Hypothalamus (tissue), 51 donors: ENCODE results near the gene MCRS1.

Experiments
- DNase-seq, 51 donors: peaks; one replicate each; lab custom pipeline; 2025; lab: John Stamatoyannopoulos, UW

MCRS1 gene

DNA sequence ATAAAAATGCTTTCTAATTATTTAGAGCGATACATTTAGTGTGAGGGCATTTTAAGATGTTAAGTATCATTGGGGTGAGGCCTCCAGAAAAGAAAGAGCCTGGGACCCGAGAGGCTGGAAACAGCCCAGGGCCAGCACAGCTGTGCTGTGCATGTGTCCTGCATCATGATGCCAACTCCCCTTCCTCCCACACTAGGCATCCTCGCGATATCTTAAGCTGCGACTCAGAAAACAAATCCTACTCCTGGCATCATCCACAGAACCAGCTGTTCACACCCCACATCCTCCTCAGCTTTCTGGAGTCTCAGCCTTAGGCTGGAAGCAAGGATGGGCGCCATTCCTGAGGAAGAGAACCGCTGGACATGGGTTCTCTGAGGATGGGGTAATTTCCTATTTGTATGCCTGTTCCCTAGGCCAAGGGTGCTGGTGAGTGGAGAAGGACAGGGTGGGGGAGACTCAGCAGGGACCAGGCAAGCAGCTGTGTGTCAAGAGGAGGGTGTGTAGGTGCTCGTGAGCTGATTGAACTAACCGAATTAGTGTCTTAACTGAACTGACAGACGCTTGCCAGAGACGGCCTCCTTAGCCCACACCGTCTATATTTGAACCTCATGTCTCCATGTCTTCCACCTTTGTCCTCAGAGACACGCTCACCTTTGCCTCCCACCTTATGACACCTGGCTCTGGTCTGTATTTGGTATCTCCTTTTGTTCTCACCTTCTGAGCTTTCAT is 15.6 kb upstream of the MCRS1 start:
- DNase-seq: peak in 14 of 51 donors; percentile 5 to 46 (median 18)

GRCh38 chr12:49582850-49583249 is 14.9 kb upstream of the MCRS1 start:
- no peak for DNase-seq

- no peak for DNase-seq
These were observed 14.3 kb upstream of the MCRS1 start for GRCh38 chr12:49582201-49582600.

GRCh38 chr12:49580572-49581535 is 12.9 kb upstream of the MCRS1 start:
- DNase-seq: peak in 45 of 51 donors; percentile 7 to 82 (median 49)

- DNase-seq: no peak
These were observed 10.7 kb upstream of the MCRS1 start for GRCh38 chr12:49578471-49579112.

GRCh38 chr12:49577589-49578315 is 9.8 kb upstream of the MCRS1 start:
- no peak for DNase-seq

- DNase-seq: peak in 1 of 51 donors; percentile 52
These were observed 660 bp upstream of the MCRS1 start for GRCh38 chr12:49568442-49569162.

- DNase-seq: peak in 1 of 51 donors; percentile 55
These were observed 686 bp downstream of the MCRS1 start for GRCh38 chr12:49567302-49567610.

DNA sequence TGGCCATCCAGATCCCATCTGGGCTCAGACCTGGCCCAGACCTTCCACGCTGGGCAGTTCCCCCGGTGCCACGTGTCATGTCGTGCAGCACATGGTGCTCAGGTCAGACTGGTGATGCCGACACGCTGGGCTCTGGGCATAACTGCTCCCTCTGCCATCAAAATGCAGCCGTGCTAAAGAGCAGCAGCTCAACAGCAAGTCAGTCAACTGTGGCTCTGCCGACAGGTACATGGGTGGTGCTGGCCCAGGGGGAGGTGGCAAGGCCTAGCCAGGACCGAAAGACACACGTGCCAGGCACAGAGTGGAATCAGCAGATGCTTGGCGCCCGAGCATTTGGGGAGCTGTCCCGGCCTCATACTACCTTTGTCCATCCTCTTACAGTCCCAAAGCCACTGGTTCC is 1.6 kb downstream of the MCRS1 start:
- no peak for DNase-seq

DNA sequence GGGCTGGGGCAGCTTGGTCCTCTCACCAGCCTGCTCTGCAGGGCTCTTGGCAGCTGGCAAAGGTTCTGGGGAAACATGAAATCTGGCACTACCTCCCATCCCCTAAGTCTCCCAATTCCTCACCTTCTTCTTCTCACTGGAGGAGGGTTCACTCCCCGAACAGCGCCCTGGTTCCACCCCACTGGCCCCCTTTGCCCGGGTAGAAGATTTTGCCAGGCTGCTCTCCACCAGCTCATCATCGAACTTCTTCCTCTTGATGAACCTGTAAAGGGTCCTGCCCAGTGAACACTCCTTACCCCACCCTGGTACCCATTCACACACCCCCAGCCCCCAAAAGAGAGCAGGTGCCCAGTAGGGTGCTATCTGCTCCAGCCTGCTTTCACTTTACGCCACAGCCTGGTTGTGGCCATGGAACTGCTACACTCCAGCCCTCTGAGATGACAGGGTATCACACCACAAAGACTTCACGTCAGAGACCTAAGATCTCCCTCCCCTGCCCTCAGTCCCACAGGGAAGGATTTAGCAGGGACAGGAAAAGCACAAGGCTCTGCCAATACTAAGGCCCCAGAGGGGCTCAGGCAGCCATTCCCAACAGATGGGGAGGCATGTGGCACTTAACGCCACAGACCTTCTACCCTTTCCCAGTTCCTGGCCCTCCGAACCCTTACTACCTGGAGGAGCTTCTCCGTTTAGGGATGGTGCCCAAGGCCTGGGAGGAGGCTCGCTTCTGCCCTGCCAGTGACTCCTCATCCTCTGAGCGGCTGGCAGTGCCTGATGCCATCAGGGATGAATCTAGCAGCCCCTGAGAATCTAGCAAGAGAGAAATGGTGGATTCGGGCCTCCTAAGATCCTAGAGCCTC is 2.3 kb downstream of the MCRS1 start:
- no peak for DNase-seq

DNA sequence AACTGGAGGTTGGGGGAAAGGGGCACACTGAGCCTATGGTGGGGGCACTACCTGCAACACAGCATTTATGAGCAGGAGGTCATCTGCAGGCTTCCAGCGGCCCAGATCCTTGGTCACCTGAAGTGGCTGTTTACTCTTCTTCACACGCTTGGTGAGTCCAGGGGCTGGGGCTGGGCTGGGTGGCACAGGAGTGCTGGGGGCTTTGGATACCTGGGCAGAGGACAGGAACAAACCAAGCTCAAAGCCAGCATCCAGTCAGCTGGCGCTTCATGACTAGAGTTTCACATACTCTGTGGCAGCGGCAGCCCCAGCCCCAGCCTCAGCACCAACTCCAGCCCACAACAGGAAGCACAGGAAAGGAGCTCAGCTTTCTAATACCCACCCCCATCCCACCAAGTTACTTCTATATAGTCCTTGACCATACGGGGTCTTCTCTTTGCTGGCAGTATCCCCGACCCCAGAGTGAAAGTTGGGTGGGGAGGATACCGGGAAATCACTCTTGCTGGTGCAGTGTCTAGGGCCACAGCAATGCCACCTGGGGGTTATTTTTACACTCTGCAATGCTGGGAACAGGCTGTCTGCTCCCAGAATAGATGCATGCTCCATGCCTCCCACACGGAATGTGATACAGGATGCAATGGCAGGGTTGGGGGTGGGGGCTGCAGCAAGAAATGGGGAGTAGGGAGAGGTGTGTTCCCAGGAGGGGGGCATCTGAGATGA is 3.1 kb downstream of the MCRS1 start:
- peak in 3 of 51 donors; percentile 25 to 63 (median 52) for DNase-seq

GRCh38 chr12:49563951-49564685 is 3.8 kb downstream of the MCRS1 start:
- no peak for DNase-seq

- no peak for DNase-seq
These were observed 5.1 kb downstream of the MCRS1 start for GRCh38 chr12:49562831-49563230.

- no peak for DNase-seq
These were observed 5.7 kb downstream of the MCRS1 start for GRCh38 chr12:49562233-49562632.

DNA sequence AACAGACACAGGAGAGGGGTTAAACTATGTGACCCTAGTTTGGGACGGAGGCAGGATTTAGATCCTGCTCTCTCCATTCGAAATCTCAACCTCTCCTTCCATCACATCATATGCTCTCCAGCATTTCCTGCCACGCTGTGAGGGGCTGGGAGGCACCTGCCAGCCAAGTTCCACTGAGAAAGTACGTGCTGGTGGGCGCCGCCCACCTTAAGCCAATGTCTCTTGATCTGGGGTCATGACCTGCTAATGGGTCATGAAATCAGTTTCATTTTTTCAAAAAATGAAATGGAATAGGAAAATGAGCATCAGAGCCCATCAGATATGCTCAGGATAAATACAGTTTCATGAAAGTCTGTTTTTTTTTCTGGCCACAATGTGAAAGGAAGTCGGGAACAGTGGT is 7.2 kb downstream of the MCRS1 start:
- no peak for DNase-seq

DNA sequence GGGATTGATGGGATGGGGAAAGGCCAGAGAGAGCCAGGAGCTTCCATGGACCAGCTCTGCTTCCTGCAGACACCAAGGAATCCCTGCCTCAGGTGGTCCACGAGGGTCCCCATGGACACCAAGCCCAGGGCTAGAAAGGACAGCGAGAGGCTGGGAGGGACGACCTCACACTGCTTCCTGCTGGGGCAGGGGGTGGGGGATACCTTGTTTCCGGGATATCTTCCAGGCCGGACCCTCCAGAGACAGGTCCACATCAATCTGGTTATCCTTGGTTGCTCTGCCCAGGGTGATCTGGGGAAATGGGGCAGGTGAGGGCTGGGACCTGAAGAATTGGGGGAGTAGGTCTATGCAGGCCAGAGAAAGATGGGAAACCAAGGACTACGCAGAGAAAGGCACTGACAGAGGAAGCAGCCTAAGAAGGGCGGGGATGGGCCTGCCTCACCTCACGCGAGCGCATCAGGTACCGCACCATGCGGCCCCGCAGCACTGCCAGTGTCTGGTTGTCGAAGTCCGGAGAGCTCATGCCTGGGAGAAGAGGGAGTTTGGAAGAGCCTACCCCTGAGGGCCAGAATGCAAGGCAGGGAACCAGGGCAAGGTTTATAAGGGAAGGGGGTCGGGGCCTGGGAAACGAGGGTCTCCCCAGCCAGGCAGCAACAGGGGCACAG is 8.8 kb downstream of the MCRS1 start:
- DNase-seq: no peak

DNA sequence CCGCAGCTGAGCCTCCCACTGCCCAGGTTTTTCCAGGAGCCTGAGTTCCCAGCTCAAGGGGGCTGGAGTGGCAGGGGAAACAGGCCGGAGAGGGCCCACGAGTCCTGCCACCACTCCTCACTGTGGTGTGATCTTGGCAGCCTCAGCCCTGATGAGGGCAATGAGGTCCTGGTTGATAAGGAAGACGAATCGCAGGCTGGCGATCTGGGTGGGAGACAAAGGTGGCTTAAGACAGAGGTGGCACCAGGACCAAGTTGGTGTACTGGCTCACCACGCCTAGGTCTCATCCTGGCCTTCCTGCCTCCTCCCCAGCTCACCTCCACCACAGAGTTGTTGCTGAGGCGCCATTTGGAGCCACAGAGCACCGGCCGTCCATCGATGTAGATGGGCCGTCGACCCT is 9.4 kb downstream of the MCRS1 start:
- no peak for DNase-seq
